Activated CD4-positive, alpha-beta T cell treated with anti-CD3 and anti-CD28 coated beads, Interleukin-2, amount 50 U/mL, for 48 hours (primary cell): ENCODE results near the gene MFSD8.
"Not testable (repeated sequence)": the region's sequence is repeated elsewhere in the genome, so short reads cannot be mapped to it uniquely, and the experiment has no call there.

Experiments used
- DNase-seq, 2 experiments: peaks; one replicate each; pipeline ENCODE4 v3.0.0-alpha.2; 2020

Gene MFSD8, protein sequence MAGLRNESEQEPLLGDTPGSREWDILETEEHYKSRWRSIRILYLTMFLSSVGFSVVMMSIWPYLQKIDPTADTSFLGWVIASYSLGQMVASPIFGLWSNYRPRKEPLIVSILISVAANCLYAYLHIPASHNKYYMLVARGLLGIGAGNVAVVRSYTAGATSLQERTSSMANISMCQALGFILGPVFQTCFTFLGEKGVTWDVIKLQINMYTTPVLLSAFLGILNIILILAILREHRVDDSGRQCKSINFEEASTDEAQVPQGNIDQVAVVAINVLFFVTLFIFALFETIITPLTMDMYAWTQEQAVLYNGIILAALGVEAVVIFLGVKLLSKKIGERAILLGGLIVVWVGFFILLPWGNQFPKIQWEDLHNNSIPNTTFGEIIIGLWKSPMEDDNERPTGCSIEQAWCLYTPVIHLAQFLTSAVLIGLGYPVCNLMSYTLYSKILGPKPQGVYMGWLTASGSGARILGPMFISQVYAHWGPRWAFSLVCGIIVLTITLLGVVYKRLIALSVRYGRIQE

GRCh38 chr4:127965062-127965802 is at the start of gene MFSD8, which contains the start of gene ABHD18:
Gene MFSD8 (minus strand): TSS chr4:127965173. CDS start chr4:127965133, 40 bp downstream.
Gene ABHD18 (plus strand): TSS chr4:127965406. CDS start chr4:127982956, 17,550 bp downstream.
- DNase-seq = peak; percentile 99

GRCh38 chr4:128009428-128009827 is 44.5 kb upstream of the MFSD8 start:
- DNase-seq = no peak

- DNase-seq = no peak
Measured at GRCh38 chr4:128006592-128006991, 41.6 kb upstream of the MFSD8 start.

DNA sequence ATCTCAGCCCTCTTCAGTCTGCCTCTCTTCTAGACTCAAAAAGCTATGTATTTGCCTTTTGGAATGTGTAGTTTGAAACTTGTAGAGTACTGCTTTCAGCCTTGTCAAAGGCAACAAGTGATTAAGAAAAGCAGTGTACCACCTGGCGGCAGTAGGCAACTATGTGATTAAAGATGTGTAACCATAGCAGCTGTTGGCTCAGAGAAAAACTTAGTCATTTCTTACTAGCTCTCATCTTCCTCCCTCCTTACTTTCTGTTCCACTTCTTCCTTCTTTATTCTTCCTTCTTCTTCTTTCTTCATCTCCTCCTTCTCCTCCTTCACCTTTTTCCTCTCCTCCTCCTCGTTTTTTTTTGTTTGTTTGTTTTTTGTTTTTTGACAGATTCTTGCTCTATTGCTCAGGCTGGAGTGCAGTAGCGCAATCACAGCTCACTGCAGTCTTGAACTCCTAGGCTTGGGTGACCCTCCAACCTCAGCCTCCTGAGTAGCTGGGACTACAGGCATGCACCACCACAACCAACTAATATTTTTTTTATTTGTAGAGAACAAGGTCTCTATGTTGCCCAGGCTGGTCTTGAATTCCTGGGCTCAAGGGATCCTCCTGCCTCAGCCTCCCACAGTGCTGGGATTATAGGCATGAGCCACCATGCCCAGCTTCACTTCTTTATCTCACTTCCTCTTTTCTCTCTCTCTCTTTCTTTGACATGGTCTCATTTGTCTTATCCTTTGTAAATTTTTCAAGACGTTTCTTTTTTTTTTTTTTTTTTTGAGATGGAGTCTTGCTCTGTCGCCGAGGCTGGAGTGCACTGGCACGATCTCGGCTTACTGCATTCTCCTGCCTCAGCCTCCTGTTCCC is 32.8 kb upstream of the MFSD8 start:
- peak; percentile 13 to 35 for DNase-seq

DNA sequence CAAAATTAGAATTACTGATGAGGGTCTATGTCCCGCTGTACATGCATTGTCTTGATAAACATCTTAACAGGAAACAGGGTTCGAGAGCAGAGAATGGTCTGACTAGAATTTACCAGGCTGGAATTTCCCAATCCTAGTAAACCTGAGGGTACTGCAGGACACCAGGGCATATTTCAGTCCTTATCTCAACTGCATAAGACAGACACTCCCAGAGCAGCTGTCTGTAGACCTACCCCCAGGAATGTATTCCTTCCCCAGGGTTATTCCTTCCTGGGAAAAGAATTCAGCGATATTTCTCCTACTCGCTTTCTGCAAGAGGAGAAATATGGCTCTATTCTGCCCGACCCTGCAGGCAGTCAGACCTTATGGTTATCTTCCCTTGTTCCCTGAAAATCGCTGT is 31.5 kb upstream of the MFSD8 start:
- DNase-seq = not testable (repeated sequence)

DNA sequence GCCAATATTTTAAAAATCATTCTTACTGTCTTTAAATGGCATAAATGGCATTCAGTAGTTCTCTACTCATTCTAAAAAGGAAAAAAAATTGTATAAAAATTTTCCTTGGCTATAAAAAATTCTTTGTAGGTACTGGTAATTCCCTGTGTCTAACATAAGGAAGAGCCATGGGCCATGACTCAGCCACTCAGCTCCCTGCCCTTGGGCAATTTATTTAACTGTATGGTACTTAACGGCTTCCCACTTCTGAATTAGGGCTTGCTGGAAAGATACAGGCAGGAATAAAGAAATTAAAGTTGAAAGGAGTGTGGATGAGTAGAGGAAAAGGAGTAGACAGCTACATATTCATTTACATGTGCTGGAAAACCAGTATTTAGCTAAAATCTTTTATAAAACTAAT is 30.8 kb upstream of the MFSD8 start:
- DNase-seq = no peak

- no peak for DNase-seq
Measured at GRCh38 chr4:127993151-127993550, 28.2 kb upstream of the MFSD8 start.

DNA sequence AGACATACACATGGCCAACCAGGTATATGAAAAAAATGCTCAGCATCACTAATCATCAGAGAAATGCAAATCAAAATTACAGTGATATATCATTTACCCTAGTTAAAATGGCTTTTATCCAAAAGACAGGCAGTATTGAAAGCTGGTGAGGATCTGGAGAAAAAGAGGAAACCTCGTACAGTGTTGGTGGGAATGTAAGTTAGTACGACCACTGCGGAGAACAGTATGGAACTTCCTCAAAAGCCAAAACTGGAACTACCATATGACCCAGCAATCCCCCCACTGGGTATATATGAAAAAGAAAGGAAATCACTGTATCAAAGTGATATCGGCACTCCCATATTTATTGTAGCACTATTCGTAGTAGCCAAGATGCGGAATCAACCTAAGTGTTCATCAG is 23.7 kb upstream of the MFSD8 start:
- no peak for DNase-seq

DNA sequence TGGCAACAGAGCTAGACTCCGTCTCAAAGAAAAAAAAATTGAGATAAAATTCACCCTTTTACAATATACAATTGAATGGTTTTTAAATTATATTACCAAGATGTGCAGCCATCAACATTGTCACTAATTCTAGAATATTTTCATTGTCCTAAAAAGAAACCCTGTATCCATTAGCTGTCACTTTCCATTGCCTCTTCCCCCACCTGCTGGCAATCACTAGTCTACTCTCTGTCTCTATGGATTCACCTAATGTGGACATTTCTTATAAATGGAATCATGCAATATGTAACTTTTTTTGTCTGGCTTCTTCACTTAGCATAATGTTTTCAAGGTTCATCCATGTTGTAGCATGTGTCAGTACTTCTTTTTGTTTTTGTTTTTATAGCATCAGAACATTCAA is 21.0 kb upstream of the MFSD8 start:
- DNase-seq = no peak

DNA sequence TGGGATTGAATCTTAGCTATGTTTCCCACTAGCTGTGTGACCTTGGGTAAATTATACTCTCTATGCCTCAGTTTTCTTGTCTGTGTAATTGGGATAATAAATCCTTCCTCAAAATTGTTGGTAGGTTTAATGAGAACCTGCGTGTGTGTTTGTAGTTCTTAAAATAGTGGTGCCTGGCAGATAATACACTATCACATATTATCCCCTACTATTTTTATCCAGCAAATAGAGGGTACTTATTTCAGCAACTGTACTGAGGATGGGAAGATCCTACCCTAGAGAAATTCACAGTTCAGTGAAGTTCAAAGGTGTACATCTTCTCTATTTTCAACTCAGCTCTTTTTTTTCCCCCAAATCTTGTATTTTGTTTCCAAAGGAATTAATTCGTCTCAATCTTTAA is 17.5 kb upstream of the MFSD8 start:
- no peak for DNase-seq

DNA sequence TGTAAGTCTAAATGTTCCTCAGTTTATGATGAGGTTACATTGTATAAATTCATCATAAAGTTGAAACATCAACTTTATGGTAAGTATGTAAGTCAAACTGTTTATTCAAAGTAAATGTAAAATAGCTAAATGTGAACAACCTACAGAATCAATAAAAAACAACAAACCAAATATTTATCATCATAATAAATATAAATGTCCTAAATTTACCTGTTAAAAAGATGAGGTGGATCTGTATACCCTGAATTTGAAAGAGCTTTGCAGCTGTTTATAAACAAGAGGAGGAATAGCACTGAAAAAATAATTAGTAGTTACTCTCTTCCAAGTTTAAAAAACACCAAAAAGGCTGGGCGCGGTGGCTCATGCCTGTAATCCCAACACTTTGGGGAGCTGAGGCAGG is 14.0 kb upstream of the MFSD8 start:
- DNase-seq = no peak

- no peak for DNase-seq
Measured at GRCh38 chr4:127975121-127975770, 10.3 kb upstream of the MFSD8 start.

- DNase-seq = not testable (repeated sequence)
Measured at GRCh38 chr4:127970925-127971324, 6.0 kb upstream of the MFSD8 start.

DNA sequence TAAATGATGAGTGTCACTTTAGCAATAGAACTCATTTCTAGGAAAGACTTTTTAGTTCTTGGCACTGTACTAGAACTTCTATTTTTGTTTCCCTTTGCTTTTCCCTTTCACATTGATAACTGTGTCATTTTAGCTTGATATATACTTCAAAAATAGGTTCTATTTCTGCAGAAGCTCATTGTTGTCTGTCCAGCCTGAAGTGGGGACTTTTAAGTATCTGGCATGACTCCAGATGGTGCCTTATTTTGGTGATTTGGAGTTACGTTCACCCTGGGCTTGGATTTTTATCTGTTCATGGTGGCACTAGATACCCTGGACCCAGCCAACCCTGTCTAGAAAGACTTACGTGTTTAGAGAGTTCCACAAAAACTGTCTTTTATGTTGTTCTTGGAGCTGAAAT is 3.6 kb upstream of the MFSD8 start:
- no peak for DNase-seq

DNA sequence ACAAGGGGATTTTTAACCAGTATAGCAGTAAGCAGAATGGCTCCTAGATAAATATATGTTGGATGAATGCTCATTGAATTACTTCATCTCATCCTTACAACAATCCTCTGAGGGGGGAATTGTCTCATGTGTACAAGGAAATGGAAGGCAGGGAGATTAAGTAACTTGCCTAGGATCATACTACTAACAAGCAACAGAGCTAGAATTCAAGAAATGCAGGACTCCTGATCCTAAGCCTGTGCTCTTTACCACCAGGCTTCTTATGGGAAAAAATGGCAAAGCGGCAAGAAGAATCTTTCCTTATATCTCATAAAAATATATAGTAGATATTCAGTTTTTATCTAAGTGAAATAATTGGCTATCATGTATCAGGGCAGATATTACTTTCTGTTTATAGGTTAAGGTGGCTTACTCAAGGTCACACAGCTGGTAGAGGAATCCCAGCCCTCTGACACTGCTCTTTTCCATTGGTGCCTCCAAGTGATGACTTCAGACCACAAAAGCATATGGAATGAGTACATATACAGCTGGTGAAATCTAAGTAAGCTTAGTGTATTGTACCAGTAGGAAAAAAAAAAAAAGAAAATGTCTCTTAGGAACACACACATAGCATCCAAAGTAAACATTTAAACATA is 2.3 kb upstream of the MFSD8 start:
- no peak for DNase-seq

- DNase-seq = peak; percentile 70 to 76
Measured at GRCh38 chr4:127965803-127966175, 816 bp upstream of the MFSD8 start.

DNA sequence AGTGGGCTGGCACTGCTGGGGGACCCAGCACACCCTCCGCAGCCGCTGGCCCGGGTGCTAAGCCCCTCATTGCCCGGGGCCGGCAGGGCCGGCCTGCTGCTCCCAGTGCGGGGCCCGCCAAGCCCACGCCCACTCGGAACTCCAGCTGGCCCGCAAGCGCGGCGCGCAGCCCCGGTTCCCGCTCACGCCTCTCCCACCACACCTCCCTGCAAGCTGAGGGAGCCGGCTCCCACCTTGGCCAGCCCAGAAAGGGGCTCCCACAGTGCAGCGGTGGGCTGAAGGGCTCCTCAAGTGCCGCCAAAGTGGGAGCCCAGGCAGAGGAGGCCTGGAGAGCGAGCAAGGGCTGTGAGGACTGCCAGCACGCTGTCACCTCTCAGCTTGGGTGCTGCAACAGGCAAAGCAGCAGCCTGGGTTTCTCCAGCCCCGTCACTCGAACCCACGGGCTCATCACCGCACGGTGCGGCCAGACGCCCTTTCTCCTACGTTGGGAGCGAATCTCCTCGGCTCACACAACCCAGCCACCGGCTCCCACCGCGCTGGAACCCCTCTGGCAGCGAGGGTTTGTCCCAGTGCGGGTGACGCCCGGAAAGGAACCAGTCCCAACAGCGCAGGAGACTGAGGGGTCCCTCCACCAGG is 429 bp downstream of the MFSD8 start:
- peak in 1 of 2 experiments; percentile 39 for DNase-seq

- peak in 1 of 2 experiments; percentile 6 for DNase-seq
Measured at GRCh38 chr4:127963633-127964398, 1.2 kb downstream of the MFSD8 start.

GRCh38 chr4:127959794-127960193 is 5.2 kb downstream of the MFSD8 start:
- DNase-seq = no peak

DNA sequence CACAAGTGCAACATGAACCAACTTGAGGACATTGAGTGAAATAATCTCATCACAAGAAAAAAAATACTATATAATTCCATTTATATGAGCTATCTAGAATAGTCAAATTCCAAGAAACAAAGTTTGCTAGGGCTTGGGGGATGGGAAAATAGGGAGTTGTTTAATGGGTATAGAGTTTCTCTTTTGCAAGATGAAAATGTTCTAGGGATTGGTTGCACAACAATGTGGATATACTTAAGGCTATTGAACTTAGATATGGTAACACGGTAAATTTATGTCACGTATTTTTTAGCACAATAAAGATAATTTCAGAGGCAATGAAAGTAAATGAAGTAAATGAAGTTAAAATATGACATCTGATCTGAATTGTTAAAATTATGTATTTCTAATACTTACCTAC is 7.9 kb downstream of the MFSD8 start:
- no peak for DNase-seq

DNA sequence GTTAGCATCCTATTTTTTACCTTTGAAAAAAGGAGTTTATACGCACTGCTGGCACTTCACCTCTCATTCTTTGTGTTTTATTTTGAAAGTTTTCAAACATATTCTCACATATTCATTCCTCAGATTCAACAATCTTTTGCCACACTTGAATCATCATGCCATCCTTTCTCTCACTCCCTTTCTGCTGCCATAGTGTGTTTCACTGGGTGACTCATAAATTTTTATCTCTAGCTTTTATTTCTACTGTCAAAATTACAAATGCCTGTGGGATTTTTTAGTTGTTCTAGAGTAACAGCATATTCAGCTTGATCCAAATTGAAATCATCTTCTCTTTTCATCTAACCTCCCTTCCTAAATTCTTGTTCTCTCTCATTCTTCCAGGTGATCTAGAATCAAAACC is 28.0 kb downstream of the MFSD8 start:
- no peak for DNase-seq
